ENCODE measurements around the gene THAP7. TPM values are rescaled to one million over a fixed set of nuclear protein-coding genes. Genes with fewer than 3 reads are reported as not detected.

Gene THAP7
- total and polyA plus RNA-seq, 2 donors (not counting 1 experiment from before 2014, with no cell fraction given): 37.7 to 70.1 TPM

- Mint-ChIP-seq H3K27me3 (peaks cover 39% of the 10 kb centered on the region), H3K4me1 (peaks cover 1% of the 10 kb centered on the region), H3K27ac (no peak within 1 kb of the TSS), H3K9me3 (ENCODE audit: insufficient read depth) (no peaks in the 10 kb centered on the region), H3K4me3 (no peak within 1 kb of the TSS)
- H3K27me3 ChIP-seq (replicated peaks in 1 of 4; ENCODE audit: control extremely low read depth in 1 of 4, control insufficient read depth in 3 of 4, insufficient read depth in 4 of 4, low read length in 3 of 4): peaks cover 0 to 31% (median 10%) of the 10 kb centered on the region in 4 experiments
- TF ChIP-seq CTCF (IDR thresholded peaks at IDR 0.05): no peak
- no peak for TF ChIP-seq EZH2 (IDR thresholded peaks at IDR 0.05; ENCODE audit: borderline replicate concordance, insufficient read depth, low read depth, low read length, poor library complexity, severe bottlenecking)
- peaks cover 0 to 3% (median 0%) of the 10 kb centered on the region in 3 donors for H3K9me3 ChIP-seq (ENCODE audit: control extremely low read depth in 1 of 3, control insufficient read depth in 2 of 3, insufficient read depth in 1 of 3, low read length in 2 of 3)
- intact Hi-C loops (cut with micrococcal nuclease): no loop called here
- no peak for ATAC-seq (ENCODE audit: low read depth)
- DNase-seq: no peak
- H3K4me1 ChIP-seq (ENCODE audit: control insufficient read depth in 2 of 2, insufficient read depth in 2 of 2, low read length in 2 of 2): peaks cover 3 to 6% of the 10 kb centered on the region in 2 donors
- no peak within 1 kb of the TSS for H3K4me3 ChIP-seq (ENCODE audit: control extremely low read depth in 1 of 5, extremely low read depth in 1 of 5, insufficient read depth in 1 of 5, low read depth in 2 of 5, low read length in 4 of 5)
- H3K9ac ChIP-seq (ENCODE audit: low read length): no peak within 1 kb of the TSS
- no peak within 1 kb of the TSS for H2AFZ ChIP-seq (ENCODE audit: insufficient read depth, low read depth, low read length, poor library complexity, severe bottlenecking)
- peak within 1 kb of the TSS; percentile 48 for H3K4me2 ChIP-seq (replicated peaks; ENCODE audit: low read depth, low read length, poor library complexity, severe bottlenecking)
- H3K27ac ChIP-seq (ENCODE audit: low read length in 2 of 2): no peak within 1 kb of the TSS
- ChIA-PET POLR2A (no interaction called here), CTCF (no interaction called here)
- WGBS (ENCODE audit: insufficient coverage): 10% methylated on average over 57 of the region's 59 CpGs
- no peaks in the 10 kb centered on the region for H3K36me3 ChIP-seq (replicated peaks in 1 of 2; ENCODE audit: control extremely low read depth in 1 of 2, control insufficient read depth in 1 of 2, extremely low read depth in 1 of 2, insufficient read depth in 2 of 2, low read length in 1 of 2)
- H4K20me1 ChIP-seq (ENCODE audit: control insufficient read depth, insufficient read depth, low read length, poor library complexity, severe bottlenecking): no peaks in the 10 kb centered on the region
- no peaks in the 10 kb centered on the region for H3K79me2 ChIP-seq (ENCODE audit: control insufficient read depth, insufficient read depth, low read length)
These were observed 30.3 kb upstream of the THAP7 start, which contains the start of gene SLC7A4 for GRCh38 chr22:21032037-21032867. Gene SLC7A4, minus strand, starts transcription at chr22:21032561. Its CDS starts 749 bp downstream, at chr22:21031812.

- intact Hi-C loops (cut with micrococcal nuclease): no loop called here
- 91% methylated on average over 18 of the region's 18 CpGs for WGBS (ENCODE audit: insufficient coverage)
- Mint-ChIP-seq H3K27ac (no peak overlapping the region), H3K9me3 (ENCODE audit: insufficient read depth) (no peaks in the 10 kb centered on the region), H3K4me1 (peaks cover 1% of the 10 kb centered on the region), H3K27me3 (peaks cover 39% of the 10 kb centered on the region), H3K4me3 (no peak overlapping the region)
- Histone ChIP-seq H3K27me3 (replicated peaks in 1 of 4; ENCODE audit: control extremely low read depth in 1 of 4, control insufficient read depth in 3 of 4, insufficient read depth in 4 of 4, low read length in 3 of 4) (peaks cover 0 to 31% (median 10%) of the 10 kb centered on the region in 4 experiments), H3K4me3 (ENCODE audit: control extremely low read depth in 1 of 5, extremely low read depth in 1 of 5, insufficient read depth in 1 of 5, low read depth in 2 of 5, low read length in 4 of 5) (no peak overlapping the region), H2AFZ (ENCODE audit: insufficient read depth, low read depth, low read length, poor library complexity, severe bottlenecking) (no peak overlapping the region), H3K79me2 (ENCODE audit: control insufficient read depth, insufficient read depth, low read length) (no peaks in the 10 kb centered on the region), H3K9me3 (ENCODE audit: control extremely low read depth in 1 of 3, control insufficient read depth in 2 of 3, insufficient read depth in 1 of 3, low read length in 2 of 3) (peaks cover 0 to 3% (median 0%) of the 10 kb centered on the region in 3 donors), H3K4me2 (replicated peaks; ENCODE audit: low read depth, low read length, poor library complexity, severe bottlenecking) (peak overlapping the region; percentile 48), H4K20me1 (ENCODE audit: control insufficient read depth, insufficient read depth, low read length, poor library complexity, severe bottlenecking) (no peaks in the 10 kb centered on the region), H3K36me3 (replicated peaks in 1 of 2; ENCODE audit: control extremely low read depth in 1 of 2, control insufficient read depth in 1 of 2, extremely low read depth in 1 of 2, insufficient read depth in 2 of 2, low read length in 1 of 2) (no peaks in the 10 kb centered on the region), H3K9ac (ENCODE audit: low read length) (no peak overlapping the region), H3K27ac (ENCODE audit: low read length in 2 of 2) (no peak overlapping the region), H3K4me1 (ENCODE audit: control insufficient read depth in 2 of 2, insufficient read depth in 2 of 2, low read length in 2 of 2) (peaks cover 3 to 6% of the 10 kb centered on the region in 2 donors)
- ATAC-seq (ENCODE audit: low read depth): no peak
- TF ChIP-seq CTCF (IDR thresholded peaks at IDR 0.05): no peak
- TF ChIP-seq EZH2 (IDR thresholded peaks at IDR 0.05; ENCODE audit: borderline replicate concordance, insufficient read depth, low read depth, low read length, poor library complexity, severe bottlenecking): no peak
- POLR2A ChIA-PET: no interaction called here
- CTCF ChIA-PET: no interaction called here
- no peak for DNase-seq
These were observed 29.7 kb upstream of the THAP7 start for GRCh38 chr22:21031545-21032036.
